Retinal pigment epithelial cell (primary cell): ENCODE data around the gene ATG4D.
A peak's percentile ranks its signal among the peaks of the same experiment; 100 is the strongest.

Experiments
- DNase-seq: peaks from one replicate; pipeline ENCODE4 v3.0.0-alpha.2; 2010; ENCODE audit warnings: low read depth
- H3K4me3 ChIP-seq: 2 replicates; pipeline ENCODE4 v1.5.1; 2011; ENCODE audit warnings: mild to moderate bottlenecking, low read length, control low read depth, moderate library complexity
- CTCF ChIP-seq: conservative IDR thresholded peaks from 2 replicates; pipeline ENCODE4 v1.5.1; 2011; ENCODE audit warnings: low read depth, low read length, control low read depth, inconsistent platforms

Gene ATG4D

GRCh38 chr19:10580979-10581631, 37.4 kb downstream of the ATG4D start:
- DNase-seq: peak; percentile 70
- TF ChIP-seq CTCF: peak; percentile 99
- H3K4me3 ChIP-seq: no peak overlapping the region

GRCh38 chr19:10582091-10582490, 38.4 kb downstream of the ATG4D start:
- no peak for DNase-seq
- H3K4me3 ChIP-seq: no peak overlapping the region
- no peak for TF ChIP-seq CTCF

GRCh38 chr19:10583036-10583776, 39.5 kb downstream of the ATG4D start:
- TF ChIP-seq CTCF: no peak
- no peak overlapping the region for H3K4me3 ChIP-seq
- DNase-seq: no peak

DNA sequence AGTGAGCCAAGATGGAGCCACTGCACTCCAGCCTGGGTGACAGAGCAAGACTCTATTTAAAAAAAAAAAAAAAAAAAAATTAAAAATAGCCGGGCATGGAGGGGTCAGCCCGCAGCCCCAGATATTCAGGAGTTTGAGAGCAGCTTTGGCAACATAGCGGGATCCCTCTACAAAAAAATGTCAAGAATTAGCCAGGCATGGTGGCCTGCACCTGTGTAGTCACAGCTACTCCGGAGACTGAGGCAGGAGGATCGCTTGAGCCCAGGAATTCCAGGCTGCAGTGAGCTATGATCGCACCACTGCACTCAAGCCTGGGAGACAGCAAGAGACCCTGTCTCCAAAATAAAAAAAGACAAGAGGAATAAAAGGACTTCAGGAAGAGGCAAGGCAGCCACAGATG, 42.7 kb downstream of the ATG4D start:
- no peak for TF ChIP-seq CTCF
- H3K4me3 ChIP-seq: no peak overlapping the region
- no peak for DNase-seq

- no peak for TF ChIP-seq CTCF
- no peak for DNase-seq
- no peak within 1 kb of the TSS for H3K4me3 ChIP-seq
These were observed 43.5 kb downstream of the ATG4D start, which contains the start of gene AP1M2 for GRCh38 chr19:10587022-10587838. Gene AP1M2 (minus strand): TSS chr19:10587312. CDS start chr19:10587231, 81 bp downstream.

DNA sequence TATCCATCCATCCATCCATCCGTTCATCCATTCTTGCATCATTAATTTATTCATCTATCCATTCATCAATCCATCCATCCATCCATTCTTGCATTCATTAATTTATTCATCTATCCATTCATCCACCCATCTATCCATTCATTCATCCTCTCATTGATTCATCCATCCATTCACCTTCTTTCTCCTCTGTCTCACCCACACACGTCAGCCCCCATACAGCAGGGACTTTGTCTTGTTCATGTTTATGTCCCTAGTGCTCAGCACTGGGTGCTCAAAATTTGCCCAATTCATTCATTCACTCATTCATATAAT, 44.1 kb downstream of the ATG4D start:
- DNase-seq: no peak
- TF ChIP-seq CTCF: no peak
- no peak overlapping the region for H3K4me3 ChIP-seq
